A673 (cell line): Measurements from ENCODE around the gene XG. TPM values are rescaled to one million over a fixed set of nuclear protein-coding genes. Genes with fewer than 3 reads are reported as not detected.
"Not testable (repeated sequence)": the region's sequence is repeated elsewhere in the genome, so short reads cannot be mapped to it uniquely, and the experiment has no call there.

Experiments
- BruUV-seq: library from RNA; stranded (reverse); fragments of 400-500 nt; replicated peaks from 2 replicates; lab custom pipeline; 2021; lab: Mats Ljungman, UMichigan
- CTCF ChIA-PET: fragments of 300-600 bp; sonication (Branson Sonifier 250); formaldehyde crosslinking; loops from one replicate; lab custom pipeline; 2022; ENCODE audit warnings: antibody characterized with exemption; lab: Charles Lee
- POLR2A ChIA-PET: fragments of 300-600 bp; sonication (Branson Sonifier 250); formaldehyde crosslinking; loops from one replicate; lab custom pipeline; 2022; ENCODE audit warnings: antibody characterized with exemption; ENCODE audit not compliant: low non-redundant PET; lab: Charles Lee
- DNase-seq: peaks from one replicate; pipeline ENCODE4 v3.0.0-alpha.2; 2015; ENCODE audit warnings: low spot score
- H3K27ac ChIP-seq: fragments of 200-600 bp; sonication (generic); 2 replicates; pipeline ENCODE4 v1.5.1; 2016; ENCODE audit warnings: mixed run types, low read depth, mild to moderate bottlenecking, mixed read lengths, antibody characterized with exemption, low read length; ENCODE audit not compliant: poor library complexity, severe bottlenecking
- H3K27me3 ChIP-seq: fragments of 200-600 bp; sonication (generic); replicated peaks from 2 replicates; pipeline ENCODE4 v1.6.1; 2017; ENCODE audit warnings: mixed run types, low read depth, mild to moderate bottlenecking, mixed read lengths, antibody characterized with exemption, low read length; ENCODE audit not compliant: insufficient read depth, poor library complexity
- H3K36me3 ChIP-seq: fragments of 200-600 bp; sonication (generic); 2 replicates; pipeline ENCODE4 v1.6.1; 2016; ENCODE audit warnings: mixed run types, mild to moderate bottlenecking, mixed read lengths, antibody characterized with exemption, low read length; ENCODE audit not compliant: insufficient read depth, poor library complexity, severe bottlenecking
- H3K4me1 ChIP-seq: fragments of 200-600 bp; sonication (generic); 2 replicates; pipeline ENCODE4 v1.6.1; 2017; ENCODE audit warnings: mixed run types, mild to moderate bottlenecking, mixed read lengths, antibody characterized with exemption, low read length; ENCODE audit not compliant: insufficient read depth, poor library complexity, severe bottlenecking
- H3K4me3 ChIP-seq: fragments of 200-600 bp; sonication (generic); 2 replicates; pipeline ENCODE4 v1.5.1; 2016; ENCODE audit warnings: low read depth, mixed run types, mild to moderate bottlenecking, mixed read lengths, low read length; ENCODE audit not compliant: poor library complexity, severe bottlenecking
- H3K9me3 ChIP-seq: fragments of 200-600 bp; sonication (generic); 2 replicates; pipeline ENCODE4 v1.6.1; 2016; ENCODE audit warnings: mixed run types, low read depth, mild to moderate bottlenecking, mixed read lengths, antibody characterized with exemption, low read length; ENCODE audit not compliant: poor library complexity, severe bottlenecking
- CTCF ChIP-seq: fragments of 300-800, 200-600 bp; sonication (generic); conservative IDR thresholded peaks from 2 replicates; pipeline ENCODE4 v1.5.1; 2017; ENCODE audit warnings: low read depth, mild to moderate bottlenecking, antibody characterized with exemption, low read length, moderate library complexity, mixed read lengths
- EZH2 ChIP-seq: fragments of 200-600 bp; sonication (generic); IDR thresholded peaks from 2 replicates; pipeline ENCODE4 v1.6.1; 2017; ENCODE audit warnings: borderline replicate concordance, low read depth, mild to moderate bottlenecking, mixed read lengths, antibody characterized with exemption, low read length; ENCODE audit not compliant: poor library complexity, severe bottlenecking
- intact Hi-C: fragments of 100-400 bp; cut with micrococcal nuclease; formaldehyde crosslinking; loops from one replicate; pipeline ENCODE4 v1.10.0; 2022; ENCODE audit not compliant: unreplicated experiment
- total RNA-seq: library from RNA; stranded (reverse); gene quantifications from 2 replicates; pipeline ENCODE4 v1.2.3, GENCODE V29; 2021

XG gene
- total RNA-seq, 1 experiment from 2014 or later = 7.5 TPM

GRCh38 chrX:2756548-2756947 is 4.7 kb downstream of the XG start:
- no TSS peak for BruUV-seq
- TF ChIP-seq EZH2 (no peak), CTCF (no peak)
- Histone ChIP-seq H3K9me3 (no peaks in the 10 kb centered on the region), H3K4me1 (peaks cover 4% of the 10 kb centered on the region), H3K27me3 (no peaks in the 10 kb centered on the region), H3K4me3 (no peak overlapping the region), H3K36me3 (no peaks in the 10 kb centered on the region), H3K27ac (no peak overlapping the region)
- DNase-seq = no peak
- intact Hi-C loops = no loop called here
- ChIA-PET POLR2A (no interaction called here), CTCF (no interaction called here)

- TF ChIP-seq EZH2 (no peak), CTCF (no peak)
- Histone ChIP-seq H3K36me3 (no peaks in the 10 kb centered on the region), H3K9me3 (no peaks in the 10 kb centered on the region), H3K27ac (no peak overlapping the region), H3K27me3 (no peaks in the 10 kb centered on the region), H3K4me3 (no peak overlapping the region), H3K4me1 (peaks cover 17% of the 10 kb centered on the region)
- ChIA-PET POLR2A (no interaction called here), CTCF (no interaction called here)
- no TSS peak for BruUV-seq
- DNase-seq = no peak
- intact Hi-C loops = no loop called here
These were observed 9.4 kb downstream of the XG start for GRCh38 chrX:2761246-2761645.

GRCh38 chrX:2762671-2763070 is 10.8 kb downstream of the XG start:
- H3K9me3 ChIP-seq, intact Hi-C loops, POLR2A ChIA-PET, H3K27me3 ChIP-seq, H3K4me3 ChIP-seq, CTCF ChIA-PET, H3K36me3 ChIP-seq, BruUV-seq: not testable (repeated sequence)
- H3K27ac ChIP-seq = peak overlapping the region; percentile 70
- peak; percentile 83 for DNase-seq
- peaks cover 24% of the 10 kb centered on the region for H3K4me1 ChIP-seq

GRCh38 chrX:2764766-2765548 is 13.1 kb downstream of the XG start:
- POLR2A ChIA-PET, H3K36me3 ChIP-seq, H3K27me3 ChIP-seq, H3K9me3 ChIP-seq, CTCF ChIA-PET, H3K4me3 ChIP-seq, BruUV-seq: not testable (repeated sequence)
- H3K4me1 ChIP-seq = peaks cover 27% of the 10 kb centered on the region
- H3K27ac ChIP-seq = peak overlapping the region; percentile 78
- intact Hi-C loops = loop anchor here (2.0 kb wide), 1 partner anchor 52 kb away; no protein-coding TSS in a partner anchor
- DNase-seq = peak; percentile 95
